Inferior parietal cortex (tissue), 1 donor: ENCODE results near the gene DDIT4.
"Not testable (repeated sequence)": the region's sequence is repeated elsewhere in the genome, so short reads cannot be mapped to it uniquely, and the experiment has no call there.

Experiments
- DNase-seq: peaks from one replicate; pipeline ENCODE4 v3.0.0-alpha.2; 2016; ENCODE audit errors: extremely low spot score

Gene DDIT4

GRCh38 chr10:72267381-72267780, 6.3 kb upstream of the DDIT4 start:
- no peak for DNase-seq

- DNase-seq, result no peak
Observed at GRCh38 chr10:72267819-72268399, 5.8 kb upstream of the DDIT4 start.

- DNase-seq, result not testable (repeated sequence)
Observed at GRCh38 chr10:72268475-72269200, 5.1 kb upstream of the DDIT4 start.

- no peak for DNase-seq
Observed at GRCh38 chr10:72270607-72271281, 3.0 kb upstream of the DDIT4 start.

GRCh38 chr10:72272689-72273409, 875 bp upstream of the DDIT4 start:
- peak; percentile 87 for DNase-seq

GRCh38 chr10:72274213-72274729, 547 bp downstream of the DDIT4 start:
- DNase-seq, result no peak

GRCh38 chr10:72274730-72275350, 1.1 kb downstream of the DDIT4 start:
- DNase-seq, result no peak

GRCh38 chr10:72275351-72276012, 1.8 kb downstream of the DDIT4 start:
- no peak for DNase-seq

GRCh38 chr10:72276013-72276387, 2.3 kb downstream of the DDIT4 start:
- DNase-seq, result no peak

GRCh38 chr10:72276421-72277339, 3.0 kb downstream of the DDIT4 start:
- no peak for DNase-seq

- DNase-seq, result no peak
Observed at GRCh38 chr10:72277340-72277995, 3.7 kb downstream of the DDIT4 start.

GRCh38 chr10:72277996-72278667, 4.4 kb downstream of the DDIT4 start:
- no peak for DNase-seq

GRCh38 chr10:72278668-72279393, 5.1 kb downstream of the DDIT4 start:
- DNase-seq, result no peak

GRCh38 chr10:72279587-72279986, 5.9 kb downstream of the DDIT4 start:
- DNase-seq, result not testable (repeated sequence)

- no peak for DNase-seq
Observed at GRCh38 chr10:72283131-72283530, 9.4 kb downstream of the DDIT4 start.

GRCh38 chr10:72285972-72286521, 12.3 kb downstream of the DDIT4 start:
- DNase-seq, result no peak

GRCh38 chr10:72291019-72291532, 17.4 kb downstream of the DDIT4 start:
- DNase-seq, result no peak

GRCh38 chr10:72292223-72292691, 18.5 kb downstream of the DDIT4 start:
- no peak for DNase-seq
